Body of pancreas (tissue), 4 donors: Measurements from ENCODE around the gene COA8. TPM values are rescaled to one million over a fixed set of nuclear protein-coding genes. Genes with fewer than 3 reads are reported as not detected.

Experiments used
- ATAC-seq: fragments of 150-250 bp; one replicate; pipeline ENCODE4 v1.9.1; 2016
- DNase-seq, 4 donors: peaks; one replicate each; pipeline ENCODE4 v3.0.0-alpha.2; 2019
- H3K27ac ChIP-seq, 4 donors: fragments of 200-600 bp; sonication (generic); 1 replicate in 3 of 4; 2 replicates in 1 of 4; pipeline versions ENCODE4 v1.5.1 to v1.6.1; 2016 to 2019; ENCODE audit warnings: mild to moderate bottlenecking in 1 of 4, mixed read lengths in 1 of 4, moderate library complexity in 1 of 4
- H3K27me3 ChIP-seq, 2 donors: fragments of 200-600 bp; sonication (generic); one replicate each; pipeline ENCODE4 v1.6.0; 2016; ENCODE audit warnings: mild to moderate bottlenecking in 1 of 2
- H3K36me3 ChIP-seq, 2 donors: fragments of 200-600 bp; sonication (generic); replicated peaks in 1 of 2; 2 replicates each; pipeline ENCODE4 v1.5.1; 2016; ENCODE audit warnings: low read depth in 2 of 2; ENCODE audit not compliant: insufficient read depth in 1 of 2
- H3K4me1 ChIP-seq: fragments of 200-600 bp; sonication (generic); one replicate; pipeline ENCODE4 v1.6.0; 2016
- H3K4me3 ChIP-seq, 2 donors: fragments of 200-600 bp; sonication (generic); 1 replicate in 1 of 2; 2 replicates in 1 of 2; pipeline ENCODE4 v1.5.1; 2016 to 2019
- H3K9me3 ChIP-seq, 3 donors: fragments of 200-600 bp; sonication (generic); 1 replicate in 2 of 3; 2 replicates in 1 of 3; pipeline ENCODE4 v1.5.1; 2016
- CTCF ChIP-seq, 7 experiments: fragments of 450-650 bp in 4 of 7; fragments of 200-600 bp in 3 of 7; sonication (generic) in 3 of 7; IDR thresholded peaks; one replicate each; pipeline ENCODE4 v1.5.1; 2016 to 2019; ENCODE audit warnings: antibody characterized with exemption in 7 of 7
- POLR2A ChIP-seq, 3 donors: fragments of 450-650 bp; IDR thresholded peaks; one replicate each; pipeline ENCODE4 v1.6.1; 2016; ENCODE audit warnings: antibody characterized with exemption in 3 of 3, mild to moderate bottlenecking in 2 of 3
- whole genome bisulfite sequencing, 2 donors: methylation state at CpG; one replicate each; pipeline ENCODE4 v1.1.5; 2017; 5-methylcytosine and 5-hydroxymethylcytosine counted together
- intact Hi-C: fragments of 100-400 bp; cut with DNase I; formaldehyde crosslinking; loops from one replicate; pipeline ENCODE4 v1.15.1; 2023
- total RNA-seq, 2 donors: library from RNA; depleted of rRNA; stranded (reverse); fragments of >200 nt; gene quantifications; one replicate each; pipeline ENCODE4 v1.1.0, GENCODE V29; 2016

COA8 gene
- total RNA-seq, 2 donors from 2014 or later: 15.2 to 32.2 TPM

- Histone ChIP-seq H3K9me3 (no peaks in the 10 kb centered on the region), H3K27me3 (no peaks in the 10 kb centered on the region), H3K36me3 (no peaks in the 10 kb centered on the region), H3K4me1 (peaks cover 68% of the 10 kb centered on the region), H3K27ac (peak overlapping the region; percentile 58 to 81 (median 80)), H3K4me3 (no peak overlapping the region)
- TF ChIP-seq CTCF (IDR thresholded peaks at IDR 0.05) (no peak), POLR2A (IDR thresholded peaks at IDR 0.05) (no peak)
- WGBS, 2 donors: 58 to 59% methylated on average over 4 to 10 of the region's 10 CpGs
- intact Hi-C loops: no loop called here
- no peak for DNase-seq
- ATAC-seq: no peak
These were observed 42.5 kb upstream of the COA8 start for GRCh38 chr14:103520269-103520656.

GRCh38 chr14:103520657-103521437, 41.9 kb upstream of the COA8 start:
- 2% methylated on average over 55 of the region's 66 CpGs; no CpG with 5 or more reads in 1 of the 2 donors for WGBS, 2 donors
- Histone ChIP-seq H3K4me3 (peak overlapping the region; percentile 0 to 41), H3K27ac (peak overlapping the region; percentile 58 to 81 (median 80)), H3K9me3 (no peaks in the 10 kb centered on the region), H3K36me3 (no peaks in the 10 kb centered on the region), H3K4me1 (peaks cover 74% of the 10 kb centered on the region), H3K27me3 (no peaks in the 10 kb centered on the region)
- intact Hi-C loops: no loop called here
- peak; percentile 68 for ATAC-seq
- DNase-seq: peak; percentile 80 to 91 (median 89)
- TF ChIP-seq CTCF (IDR thresholded peaks at IDR 0.05): peak; percentile 27 to 80 (median 68)
- TF ChIP-seq POLR2A (IDR thresholded peaks at IDR 0.05): peak; percentile 62 to 80 (median 75)

- DNase-seq: no peak
- H3K4me1 ChIP-seq: peaks cover 80% of the 10 kb centered on the region
- TF ChIP-seq POLR2A (IDR thresholded peaks at IDR 0.05) (no peak), CTCF (IDR thresholded peaks at IDR 0.05) (no peak)
These were observed 41.3 kb upstream of the COA8 start for GRCh38 chr14:103521438-103521950.

GRCh38 chr14:103521951-103522563, 40.7 kb upstream of the COA8 start:
- DNase-seq: peak in 2 of 4 donors; percentile 49 to 50
- 0 to 1% methylated on average over 4 to 70 of the region's 74 CpGs for WGBS, 2 donors
- Histone ChIP-seq H3K9me3 (no peaks in the 10 kb centered on the region), H3K36me3 (no peaks in the 10 kb centered on the region), H3K27me3 (no peaks in the 10 kb centered on the region), H3K27ac (peak overlapping the region; percentile 56 to 81 (median 80)), H3K4me3 (peak overlapping the region; percentile 0 to 41), H3K4me1 (peaks cover 84% of the 10 kb centered on the region)
- TF ChIP-seq POLR2A (IDR thresholded peaks at IDR 0.05) (no peak), CTCF (IDR thresholded peaks at IDR 0.05) (no peak)
- ATAC-seq: no peak
- intact Hi-C loops: no loop called here

More at GRCh38 chr14:103521438-103521950, 41.3 kb upstream of the COA8 start:
- ATAC-seq: peak; percentile 5
- WGBS, 2 donors: 1% methylated on average over 53 of the region's 77 CpGs; no CpG with 5 or more reads in 1 of the 2 donors
- Histone ChIP-seq H3K36me3 (no peaks in the 10 kb centered on the region), H3K27me3 (no peaks in the 10 kb centered on the region), H3K9me3 (no peaks in the 10 kb centered on the region), H3K27ac (peak overlapping the region; percentile 58 to 81 (median 80)), H3K4me3 (peak overlapping the region; percentile 0 to 41)
- intact Hi-C loops: no loop called here
